Smooth muscle cell (in vitro differentiated cells): ENCODE results near the gene IFNL1. TPM values are rescaled to one million over a fixed set of nuclear protein-coding genes. Genes with fewer than 3 reads are reported as not detected.
"Not testable (repeated sequence)": the region's sequence is repeated elsewhere in the genome, so short reads cannot be mapped to it uniquely, and the experiment has no call there.

Experiments
- DNase-seq: peaks from one replicate; lab custom pipeline; 2025; ENCODE audit not compliant: unreplicated experiment; lab: John Stamatoyannopoulos, UW
- H2AFZ ChIP-seq: fragments of 200-600 bp; sonication (generic); 2 replicates; pipeline ENCODE4 v1.6.0; 2016; ENCODE audit warnings: antibody characterized with exemption, low read depth, mild to moderate bottlenecking
- H3F3A ChIP-seq: fragments of 200-600 bp; sonication (generic); 2 replicates; pipeline ENCODE4 v1.6.0; 2017; ENCODE audit warnings: antibody characterized with exemption, low read depth
- H3K27ac ChIP-seq: fragments of 200-600 bp; sonication (generic); 2 replicates; pipeline ENCODE4 v1.5.1; 2016; ENCODE audit warnings: low read depth, mild to moderate bottlenecking
- H3K27me3 ChIP-seq: fragments of 200-600 bp; sonication (generic); 2 replicates; pipeline ENCODE4 v1.6.1; 2016; ENCODE audit warnings: low read depth, mild to moderate bottlenecking
- H3K36me3 ChIP-seq: fragments of 200-600 bp; sonication (generic); 2 replicates; pipeline ENCODE4 v1.5.1; 2016; ENCODE audit warnings: low read depth
- H3K4me1 ChIP-seq: fragments of 200-600 bp; sonication (generic); 2 replicates; pipeline ENCODE4 v1.5.1; 2016; ENCODE audit warnings: low read depth
- H3K4me2 ChIP-seq: fragments of 200-600 bp; sonication (generic); 2 replicates; pipeline ENCODE4 v1.6.0; 2016; ENCODE audit warnings: mild to moderate bottlenecking
- H3K4me3 ChIP-seq: fragments of 200-600 bp; sonication (generic); 2 replicates; pipeline ENCODE4 v1.5.1; 2016; ENCODE audit warnings: mild to moderate bottlenecking
- H3K79me2 ChIP-seq: fragments of 200-600 bp; sonication (generic); 2 replicates; pipeline ENCODE4 v1.6.0; 2016; ENCODE audit warnings: low read depth, mild to moderate bottlenecking
- H3K9ac ChIP-seq: fragments of 200-600 bp; sonication (generic); 2 replicates; pipeline ENCODE4 v1.6.0; 2016; ENCODE audit warnings: low read depth
- H3K9me3 ChIP-seq: fragments of 200-600 bp; sonication (generic); replicated peaks from 2 replicates; pipeline ENCODE4 v1.5.1; 2016; ENCODE audit warnings: low read depth
- H4K20me1 ChIP-seq: fragments of 200-600 bp; sonication (generic); 2 replicates; pipeline ENCODE4 v1.6.0; 2016; ENCODE audit warnings: low read depth
- CTCF ChIP-seq: fragments of 200-600 bp; sonication (generic); IDR thresholded peaks from 2 replicates; pipeline ENCODE4 v1.5.1; 2017; ENCODE audit warnings: borderline replicate concordance, mild to moderate bottlenecking, antibody characterized with exemption; ENCODE audit not compliant: insufficient read depth, poor library complexity, severe bottlenecking
- WGBS: methylation state at CpG from one replicate; pipeline ENCODE4 v1.1.7; 2016; ENCODE audit warnings: low lambda C conversion rate; 5-methylcytosine and 5-hydroxymethylcytosine counted together
- polyA plus RNA-seq: library from polyadenylated mRNA; unstranded; fragments of >200 nt; fragmentation: Nextera tagmentation; extraction: Ambion mirVana; gene quantifications from 2 replicates; pipeline ENCODE4 v1.2.1, GENCODE V29; 2016
- total RNA-seq: library from RNA; depleted of rRNA; stranded (reverse); fragments of >200 nt; gene quantifications from 2 replicates; pipeline ENCODE4 v1.2.3, GENCODE V29; 2014

The IFNL1 gene
- total and polyA plus RNA-seq, 2 experiments from 2014 or later = not detected

GRCh38 chr19:39329948-39330347 lies 33.7 kb downstream of the IFNL1 start:
- Histone ChIP-seq H3K27ac (no peak overlapping the region), H3K36me3 (no peaks in the 10 kb centered on the region), H3F3A (no peaks in the 10 kb centered on the region), H3K4me1 (no peaks in the 10 kb centered on the region), H3K9me3 (no peaks in the 10 kb centered on the region), H3K79me2 (no peaks in the 10 kb centered on the region), H3K27me3 (no peaks in the 10 kb centered on the region), H2AFZ (no peak overlapping the region), H3K4me3 (no peak overlapping the region), H3K4me2 (no peak overlapping the region), H4K20me1 (no peaks in the 10 kb centered on the region), H3K9ac (no peak overlapping the region)
- DNase-seq = no peak
- 90% methylated on average over 7 of the region's 7 CpGs for WGBS
- TF ChIP-seq CTCF = no peak

DNA sequence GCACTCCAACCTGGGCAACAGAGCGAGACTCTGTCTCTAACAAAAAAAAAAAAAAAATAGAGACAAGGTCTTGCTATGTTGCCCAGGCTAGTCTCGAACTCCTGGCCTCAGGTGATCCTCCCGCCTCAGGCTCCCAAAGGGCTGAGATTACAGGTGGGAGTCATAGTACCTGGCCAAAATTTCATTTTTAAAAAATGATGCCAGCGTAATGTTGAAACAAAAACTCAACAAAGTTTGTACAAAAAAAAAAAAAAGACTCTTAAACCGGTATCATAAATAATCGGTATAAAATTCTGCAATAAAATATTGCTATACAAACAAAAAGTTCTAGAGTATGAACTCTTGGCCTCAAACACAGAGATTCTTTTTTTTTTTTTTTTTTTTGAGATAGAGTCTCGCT lies 36.1 kb downstream of the IFNL1 start:
- Histone ChIP-seq H3K79me2 (no peaks in the 10 kb centered on the region), H3K4me2 (no peak overlapping the region), H3K9me3 (no peaks in the 10 kb centered on the region), H2AFZ (no peak overlapping the region), H3K9ac (no peak overlapping the region), H3K36me3 (no peaks in the 10 kb centered on the region), H3K27me3 (no peaks in the 10 kb centered on the region), H3K4me1 (no peaks in the 10 kb centered on the region), H3K4me3 (no peak overlapping the region), H4K20me1 (no peaks in the 10 kb centered on the region), H3K27ac (no peak overlapping the region), H3F3A (no peaks in the 10 kb centered on the region)
- 91% methylated on average over 7 of the region's 7 CpGs for WGBS
- no peak for TF ChIP-seq CTCF
- DNase-seq = no peak

- H2AFZ ChIP-seq, H3K4me3 ChIP-seq, H3K79me2 ChIP-seq, H3K4me1 ChIP-seq, H3K36me3 ChIP-seq, H3K27ac ChIP-seq, H3K9me3 ChIP-seq, DNase-seq, H3K4me2 ChIP-seq, H3K27me3 ChIP-seq, H4K20me1 ChIP-seq, H3F3A ChIP-seq, H3K9ac ChIP-seq: not testable (repeated sequence)
- WGBS = 93% methylated on average over 6 of the region's 6 CpGs
Observed at GRCh38 chr19:39332738-39333137, 36.5 kb downstream of the IFNL1 start.

DNA sequence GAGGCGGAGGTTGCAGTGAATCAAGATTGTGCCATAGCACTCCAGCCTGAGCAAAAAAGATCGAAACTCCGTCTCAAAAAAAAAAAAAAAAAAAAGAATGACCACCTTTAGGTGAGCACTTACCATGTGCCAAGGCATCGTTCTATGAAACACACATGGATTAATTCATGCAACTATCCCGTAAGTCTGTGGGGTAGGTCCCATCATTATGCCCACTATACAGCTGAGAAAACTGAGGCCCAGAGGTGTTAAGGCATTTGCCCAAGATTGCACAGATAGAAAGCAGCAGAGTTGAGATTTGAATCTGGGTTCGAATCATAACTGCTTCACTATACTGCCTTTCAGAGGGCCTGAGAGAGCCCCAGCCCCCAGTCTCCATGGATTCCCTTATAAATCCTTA lies 37.3 kb downstream of the IFNL1 start:
- DNase-seq = no peak
- Histone ChIP-seq H3F3A (no peaks in the 10 kb centered on the region), H3K9ac (no peak overlapping the region), H3K9me3 (no peaks in the 10 kb centered on the region), H4K20me1 (no peaks in the 10 kb centered on the region), H3K27me3 (no peaks in the 10 kb centered on the region), H2AFZ (no peak overlapping the region), H3K4me1 (no peaks in the 10 kb centered on the region), H3K36me3 (no peaks in the 10 kb centered on the region), H3K4me3 (no peak overlapping the region), H3K79me2 (no peaks in the 10 kb centered on the region), H3K4me2 (no peak overlapping the region), H3K27ac (no peak overlapping the region)
- no peak for TF ChIP-seq CTCF
- WGBS = 92% methylated on average over 6 of the region's 6 CpGs
